Measurements from ENCODE around the gene SLC30A10. TPM values are rescaled to one million over a fixed set of nuclear protein-coding genes. Genes with fewer than 3 reads are reported as not detected.

Gene SLC30A10
- total and polyA plus RNA-seq, 2 of the 13 experiments (the other 11 are each of a cell fraction or from before 2014, with no cell fraction given) = 20.9 to 30.2 TPM

DNA sequence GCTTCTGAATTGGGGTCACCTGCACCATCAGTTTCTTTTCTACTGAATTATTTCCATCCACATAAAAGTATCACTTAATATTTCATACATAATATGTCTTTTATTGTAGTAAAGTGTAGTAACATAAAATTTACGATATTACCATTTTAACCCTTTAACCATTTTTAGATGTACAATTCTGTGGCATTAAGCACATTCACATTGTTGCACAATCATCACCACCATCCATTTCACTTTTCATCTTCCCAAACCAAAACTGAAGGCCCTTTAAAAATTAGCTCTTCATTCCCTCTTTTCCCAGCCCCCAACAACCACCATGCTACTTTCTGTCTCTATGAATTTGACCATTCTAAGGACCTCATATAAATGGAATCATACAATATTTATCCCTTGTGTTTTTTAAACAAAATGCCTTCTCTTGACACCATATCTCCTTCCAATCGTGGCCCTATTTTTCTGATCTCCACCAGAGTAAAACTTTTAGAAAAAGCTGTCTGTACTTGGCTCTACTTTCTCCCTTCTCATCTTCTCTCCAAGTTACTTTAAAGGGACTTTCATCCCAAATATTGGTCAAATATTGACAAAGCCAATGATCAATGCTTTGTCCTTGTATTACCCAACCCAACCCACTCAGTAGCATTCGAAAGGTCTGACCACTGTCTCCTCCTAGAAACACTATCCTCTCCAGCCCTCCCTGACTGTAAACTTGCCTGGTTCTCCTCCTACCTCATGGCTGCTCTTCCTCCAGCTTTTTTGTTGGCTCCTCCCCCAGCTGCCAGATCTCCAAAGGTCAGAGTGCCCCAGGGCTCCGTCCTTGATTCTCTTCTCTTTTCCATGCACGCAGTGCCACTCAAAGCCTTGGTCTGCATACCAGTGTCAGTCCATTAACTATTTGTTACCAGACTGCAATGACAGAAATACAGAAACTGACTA lies 44.7 kb downstream of the SLC30A10 start (continued):
- TF ChIP-seq, protein P1, sequence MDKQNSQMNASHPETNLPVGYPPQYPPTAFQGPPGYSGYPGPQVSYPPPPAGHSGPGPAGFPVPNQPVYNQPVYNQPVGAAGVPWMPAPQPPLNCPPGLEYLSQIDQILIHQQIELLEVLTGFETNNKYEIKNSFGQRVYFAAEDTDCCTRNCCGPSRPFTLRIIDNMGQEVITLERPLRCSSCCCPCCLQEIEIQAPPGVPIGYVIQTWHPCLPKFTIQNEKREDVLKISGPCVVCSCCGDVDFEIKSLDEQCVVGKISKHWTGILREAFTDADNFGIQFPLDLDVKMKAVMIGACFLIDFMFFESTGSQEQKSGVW (CRISPR knock-in tag; IDR thresholded peaks at IDR 0.05; ENCODE audit: borderline replicate concordance) = no peak
- TF ChIP-seq ZMYM2 (CRISPR knock-in tag; IDR thresholded peaks at IDR 0.05) = 0 out of 2 replicates have a peak, but pooled peaks have one; percentile 23
- TF ChIP-seq NR1H2 (CRISPR knock-in tag; IDR thresholded peaks at IDR 0.05; ENCODE audit: borderline replicate concordance, low read depth) = no peak
- TF ChIP-seq, protein P2, sequence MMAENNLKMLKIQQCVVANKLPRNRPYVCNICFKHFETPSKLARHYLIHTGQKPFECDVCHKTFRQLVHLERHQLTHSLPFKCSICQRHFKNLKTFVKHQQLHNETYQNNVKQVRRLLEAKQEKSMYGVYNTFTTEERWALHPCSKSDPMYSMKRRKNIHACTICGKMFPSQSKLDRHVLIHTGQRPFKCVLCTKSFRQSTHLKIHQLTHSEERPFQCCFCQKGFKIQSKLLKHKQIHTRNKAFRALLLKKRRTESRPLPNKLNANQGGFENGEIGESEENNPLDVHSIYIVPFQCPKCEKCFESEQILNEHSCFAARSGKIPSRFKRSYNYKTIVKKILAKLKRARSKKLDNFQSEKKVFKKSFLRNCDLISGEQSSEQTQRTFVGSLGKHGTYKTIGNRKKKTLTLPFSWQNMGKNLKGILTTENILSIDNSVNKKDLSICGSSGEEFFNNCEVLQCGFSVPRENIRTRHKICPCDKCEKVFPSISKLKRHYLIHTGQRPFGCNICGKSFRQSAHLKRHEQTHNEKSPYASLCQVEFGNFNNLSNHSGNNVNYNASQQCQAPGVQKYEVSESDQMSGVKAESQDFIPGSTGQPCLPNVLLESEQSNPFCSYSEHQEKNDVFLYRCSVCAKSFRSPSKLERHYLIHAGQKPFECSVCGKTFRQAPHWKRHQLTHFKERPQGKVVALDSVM (CRISPR knock-in tag; IDR thresholded peaks at IDR 0.05) = 0 out of 2 replicates have a peak, but pooled peaks have one; percentile 44
- TF ChIP-seq, protein P3, sequence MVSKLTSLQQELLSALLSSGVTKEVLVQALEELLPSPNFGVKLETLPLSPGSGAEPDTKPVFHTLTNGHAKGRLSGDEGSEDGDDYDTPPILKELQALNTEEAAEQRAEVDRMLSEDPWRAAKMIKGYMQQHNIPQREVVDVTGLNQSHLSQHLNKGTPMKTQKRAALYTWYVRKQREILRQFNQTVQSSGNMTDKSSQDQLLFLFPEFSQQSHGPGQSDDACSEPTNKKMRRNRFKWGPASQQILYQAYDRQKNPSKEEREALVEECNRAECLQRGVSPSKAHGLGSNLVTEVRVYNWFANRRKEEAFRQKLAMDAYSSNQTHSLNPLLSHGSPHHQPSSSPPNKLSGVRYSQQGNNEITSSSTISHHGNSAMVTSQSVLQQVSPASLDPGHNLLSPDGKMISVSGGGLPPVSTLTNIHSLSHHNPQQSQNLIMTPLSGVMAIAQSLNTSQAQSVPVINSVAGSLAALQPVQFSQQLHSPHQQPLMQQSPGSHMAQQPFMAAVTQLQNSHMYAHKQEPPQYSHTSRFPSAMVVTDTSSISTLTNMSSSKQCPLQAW (CRISPR knock-in tag; IDR thresholded peaks at IDR 0.05) = peak; percentile 43; the same call in 1 of the 2 replicates
- TF ChIP-seq, protein P4, sequence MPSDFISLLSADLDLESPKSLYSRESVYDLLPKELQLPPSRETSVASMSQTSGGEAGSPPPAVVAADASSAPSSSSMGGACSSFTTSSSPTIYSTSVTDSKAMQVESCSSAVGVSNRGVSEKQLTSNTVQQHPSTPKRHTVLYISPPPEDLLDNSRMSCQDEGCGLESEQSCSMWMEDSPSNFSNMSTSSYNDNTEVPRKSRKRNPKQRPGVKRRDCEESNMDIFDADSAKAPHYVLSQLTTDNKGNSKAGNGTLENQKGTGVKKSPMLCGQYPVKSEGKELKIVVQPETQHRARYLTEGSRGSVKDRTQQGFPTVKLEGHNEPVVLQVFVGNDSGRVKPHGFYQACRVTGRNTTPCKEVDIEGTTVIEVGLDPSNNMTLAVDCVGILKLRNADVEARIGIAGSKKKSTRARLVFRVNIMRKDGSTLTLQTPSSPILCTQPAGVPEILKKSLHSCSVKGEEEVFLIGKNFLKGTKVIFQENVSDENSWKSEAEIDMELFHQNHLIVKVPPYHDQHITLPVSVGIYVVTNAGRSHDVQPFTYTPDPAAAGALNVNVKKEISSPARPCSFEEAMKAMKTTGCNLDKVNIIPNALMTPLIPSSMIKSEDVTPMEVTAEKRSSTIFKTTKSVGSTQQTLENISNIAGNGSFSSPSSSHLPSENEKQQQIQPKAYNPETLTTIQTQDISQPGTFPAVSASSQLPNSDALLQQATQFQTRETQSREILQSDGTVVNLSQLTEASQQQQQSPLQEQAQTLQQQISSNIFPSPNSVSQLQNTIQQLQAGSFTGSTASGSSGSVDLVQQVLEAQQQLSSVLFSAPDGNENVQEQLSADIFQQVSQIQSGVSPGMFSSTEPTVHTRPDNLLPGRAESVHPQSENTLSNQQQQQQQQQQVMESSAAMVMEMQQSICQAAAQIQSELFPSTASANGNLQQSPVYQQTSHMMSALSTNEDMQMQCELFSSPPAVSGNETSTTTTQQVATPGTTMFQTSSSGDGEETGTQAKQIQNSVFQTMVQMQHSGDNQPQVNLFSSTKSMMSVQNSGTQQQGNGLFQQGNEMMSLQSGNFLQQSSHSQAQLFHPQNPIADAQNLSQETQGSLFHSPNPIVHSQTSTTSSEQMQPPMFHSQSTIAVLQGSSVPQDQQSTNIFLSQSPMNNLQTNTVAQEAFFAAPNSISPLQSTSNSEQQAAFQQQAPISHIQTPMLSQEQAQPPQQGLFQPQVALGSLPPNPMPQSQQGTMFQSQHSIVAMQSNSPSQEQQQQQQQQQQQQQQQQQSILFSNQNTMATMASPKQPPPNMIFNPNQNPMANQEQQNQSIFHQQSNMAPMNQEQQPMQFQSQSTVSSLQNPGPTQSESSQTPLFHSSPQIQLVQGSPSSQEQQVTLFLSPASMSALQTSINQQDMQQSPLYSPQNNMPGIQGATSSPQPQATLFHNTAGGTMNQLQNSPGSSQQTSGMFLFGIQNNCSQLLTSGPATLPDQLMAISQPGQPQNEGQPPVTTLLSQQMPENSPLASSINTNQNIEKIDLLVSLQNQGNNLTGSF (CRISPR knock-in tag; IDR thresholded peaks at IDR 0.05) = no peak
- TF ChIP-seq, protein P5, sequence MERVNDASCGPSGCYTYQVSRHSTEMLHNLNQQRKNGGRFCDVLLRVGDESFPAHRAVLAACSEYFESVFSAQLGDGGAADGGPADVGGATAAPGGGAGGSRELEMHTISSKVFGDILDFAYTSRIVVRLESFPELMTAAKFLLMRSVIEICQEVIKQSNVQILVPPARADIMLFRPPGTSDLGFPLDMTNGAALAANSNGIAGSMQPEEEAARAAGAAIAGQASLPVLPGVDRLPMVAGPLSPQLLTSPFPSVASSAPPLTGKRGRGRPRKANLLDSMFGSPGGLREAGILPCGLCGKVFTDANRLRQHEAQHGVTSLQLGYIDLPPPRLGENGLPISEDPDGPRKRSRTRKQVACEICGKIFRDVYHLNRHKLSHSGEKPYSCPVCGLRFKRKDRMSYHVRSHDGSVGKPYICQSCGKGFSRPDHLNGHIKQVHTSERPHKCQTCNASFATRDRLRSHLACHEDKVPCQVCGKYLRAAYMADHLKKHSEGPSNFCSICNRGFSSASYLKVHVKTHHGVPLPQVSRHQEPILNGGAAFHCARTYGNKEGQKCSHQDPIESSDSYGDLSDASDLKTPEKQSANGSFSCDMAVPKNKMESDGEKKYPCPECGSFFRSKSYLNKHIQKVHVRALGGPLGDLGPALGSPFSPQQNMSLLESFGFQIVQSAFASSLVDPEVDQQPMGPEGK (CRISPR knock-in tag; IDR thresholded peaks at IDR 0.05) = 0 out of 2 replicates have a peak, but pooled peaks have one; percentile 8
- TF ChIP-seq ZNF788 (CRISPR knock-in tag; IDR thresholded peaks at IDR 0.05; ENCODE audit: borderline replicate concordance) = peak; percentile 64; the same call in 1 of the 2 replicates
- no peak for TF ChIP-seq AHR (CRISPR knock-in tag; IDR thresholded peaks at IDR 0.05)
- no peak for TF ChIP-seq ZFP1 (CRISPR knock-in tag; IDR thresholded peaks at IDR 0.05)
- TF ChIP-seq ZNF235 (CRISPR knock-in tag; IDR thresholded peaks at IDR 0.05; ENCODE audit: borderline replicate concordance) = no peak
- TF ChIP-seq ZSCAN29 (CRISPR knock-in tag; conservative IDR thresholded peaks at IDR 0.05) = peak; percentile 76
- TF ChIP-seq ZSCAN22 (CRISPR knock-in tag; IDR thresholded peaks at IDR 0.05) = no peak
- no peak; the same call in 1 of the 2 replicates for TF ChIP-seq SAFB2 (CRISPR knock-in tag; IDR thresholded peaks at IDR 0.05; ENCODE audit: borderline replicate concordance, low read depth)
